Liver (tissue), 9 donors: Measurements from ENCODE around the gene ZSCAN22. TPM values are rescaled to one million over a fixed set of nuclear protein-coding genes. Genes with fewer than 3 reads are reported as not detected.
A peak's percentile ranks its signal among the peaks of the same experiment; 100 is the strongest.

ENCODE experiments used
- DNase-seq: peaks from one replicate; pipeline ENCODE4 v3.0.0-alpha.2; 2017; ENCODE audit warnings: low spot score
- H3K27ac ChIP-seq, 2 donors: one replicate each; pipeline ENCODE4 v1.7.0; 2013; ENCODE audit warnings: inconsistent platforms in 2 of 2, low read length in 2 of 2, control low read depth in 1 of 2, low read depth in 1 of 2, mild to moderate bottlenecking in 1 of 2
- H3K27me3 ChIP-seq, 4 donors: one replicate each; pipeline versions ENCODE4 v1.6.1 to v1.7.0; 2013; ENCODE audit warnings: low read length in 3 of 4, inconsistent platforms in 1 of 4, mild to moderate bottlenecking in 1 of 4, moderate library complexity in 1 of 4; ENCODE audit not compliant: control insufficient read depth in 4 of 4, insufficient read depth in 4 of 4
- H3K36me3 ChIP-seq, 4 donors: one replicate each; pipeline versions ENCODE4 v1.6.1 to v1.7.0; 2013; ENCODE audit warnings: low read length in 3 of 4, mild to moderate bottlenecking in 3 of 4, low read depth in 1 of 4, moderate library complexity in 1 of 4; ENCODE audit not compliant: control insufficient read depth in 4 of 4, insufficient read depth in 3 of 4
- H3K4me1 ChIP-seq, 4 donors: one replicate each; pipeline versions ENCODE4 v1.6.1 to v1.7.0; 2013; ENCODE audit warnings: low read length in 3 of 4, mild to moderate bottlenecking in 3 of 4, moderate library complexity in 1 of 4; ENCODE audit not compliant: control insufficient read depth in 4 of 4, insufficient read depth in 4 of 4
- H3K4me3 ChIP-seq, 3 donors: one replicate each; pipeline versions ENCODE4 v1.6.1 to v1.7.0; 2013; ENCODE audit warnings: low read length in 3 of 3, control low read depth in 1 of 3, low read depth in 1 of 3, mild to moderate bottlenecking in 1 of 3
- H3K9ac ChIP-seq, 2 donors: one replicate each; pipeline ENCODE4 v1.7.0; 2013; ENCODE audit warnings: low read length in 2 of 2, mild to moderate bottlenecking in 2 of 2, moderate library complexity in 2 of 2, control low read depth in 1 of 2, low read depth in 1 of 2
- H3K9me3 ChIP-seq, 4 donors: one replicate each; pipeline versions ENCODE4 v1.6.1 to v1.7.0; 2013; ENCODE audit warnings: low read length in 3 of 4; ENCODE audit not compliant: control insufficient read depth in 4 of 4
- CTCF ChIP-seq: fragments of 150-350 bp; IDR thresholded peaks from 2 replicates; pipeline ENCODE4 v1.5.1; 2017; ENCODE audit warnings: improper control_type of control experiment, low read depth, low read length; ENCODE audit not compliant: missing input control
- EGR1 ChIP-seq, 2 donors: IDR thresholded peaks; 2 replicates each; pipeline ENCODE4 v1.6.1; 2016 to 2018; ENCODE audit warnings: antibody characterized with exemption in 2 of 2, low read depth in 2 of 2
- FOXA1 ChIP-seq: IDR thresholded peaks from 2 replicates; pipeline ENCODE4 v1.6.1; 2016; ENCODE audit warnings: antibody characterized with exemption
- FOXA2 ChIP-seq: IDR thresholded peaks from 2 replicates; pipeline ENCODE4 v1.6.1; 2016; ENCODE audit warnings: antibody characterized with exemption
- GABPA ChIP-seq, 2 donors: IDR thresholded peaks in 1 of 2; conservative IDR thresholded peaks in 1 of 2; 2 replicates each; pipeline ENCODE4 v1.6.1; 2016; ENCODE audit warnings: antibody characterized with exemption in 2 of 2, mild to moderate bottlenecking in 1 of 2, moderate library complexity in 1 of 2
- HNF4A ChIP-seq, 2 donors: conservative IDR thresholded peaks; 2 replicates each; pipeline ENCODE4 v1.6.1; 2016; ENCODE audit warnings: antibody characterized with exemption in 2 of 2, mild to moderate bottlenecking in 2 of 2
- HNF4G ChIP-seq: IDR thresholded peaks from 2 replicates; pipeline ENCODE4 v1.6.1; 2016; ENCODE audit warnings: antibody characterized with exemption
- JUND ChIP-seq, 2 donors: IDR thresholded peaks; 2 replicates each; pipeline ENCODE4 v1.6.1; 2016; ENCODE audit warnings: antibody characterized with exemption in 2 of 2
- NR2F2 ChIP-seq: IDR thresholded peaks from 2 replicates; pipeline ENCODE4 v1.6.1; 2016; ENCODE audit warnings: antibody characterized with exemption
- RAD21 ChIP-seq, 2 donors: IDR thresholded peaks; 2 replicates each; pipeline ENCODE4 v1.6.1; 2016; ENCODE audit warnings: antibody characterized with exemption in 2 of 2, mild to moderate bottlenecking in 2 of 2
- RXRA ChIP-seq, 2 donors: IDR thresholded peaks; 2 replicates each; pipeline ENCODE4 v1.6.1; 2017 to 2018; ENCODE audit warnings: antibody characterized with exemption in 2 of 2, mild to moderate bottlenecking in 1 of 2
- SP1 ChIP-seq: IDR thresholded peaks from 2 replicates; pipeline ENCODE4 v1.6.1; 2018; ENCODE audit warnings: antibody characterized with exemption, mild to moderate bottlenecking
- TAF1 ChIP-seq: conservative IDR thresholded peaks from 2 replicates; pipeline ENCODE4 v1.6.1; 2016; ENCODE audit warnings: antibody characterized with exemption, mild to moderate bottlenecking
- YY1 ChIP-seq: IDR thresholded peaks from 2 replicates; pipeline ENCODE4 v1.6.1; 2016; ENCODE audit warnings: antibody characterized with exemption, mild to moderate bottlenecking
- ZBTB33 ChIP-seq: IDR thresholded peaks from 2 replicates; pipeline ENCODE4 v1.6.1; 2016; ENCODE audit warnings: antibody characterized with exemption
- WGBS: extraction: QIAGEN DNeasy Blood & Tissue Kit; methylation state at CpG from one replicate; pipeline ENCODE4 v1.1.7; 2013; 5-methylcytosine and 5-hydroxymethylcytosine counted together
- polyA plus RNA-seq, 2 donors: library from polyadenylated mRNA; stranded (reverse) in 1 of 2; unstranded in 1 of 2; fragments of 200-250 nt in 1 of 2; fragments of >200 nt in 1 of 2; fragmentation: Nextera tagmentation in 1 of 2; extraction: Ambion mirVana in 1 of 2; gene quantifications; one replicate each; pipeline versions ENCODE4 v1.2.1 to v1.2.3, GENCODE V29; 2013 to 2015
- total RNA-seq, 2 donors: library from RNA; depleted of rRNA; stranded (reverse); fragments of >200 nt; gene quantifications; one replicate each; pipeline ENCODE4 v1.2.3, GENCODE V29; 2014
- TF ChIP-seq, protein P1 (sequence below): IDR thresholded peaks from 2 replicates; pipeline ENCODE4 v1.6.1; 2016; ENCODE audit warnings: antibody characterized with exemption
- TF ChIP-seq, protein P2 (sequence below): IDR thresholded peaks from 2 replicates; pipeline ENCODE4 v1.6.1; 2016; ENCODE audit warnings: antibody characterized with exemption
- donor health status: healthy.
- donor health status: healthy.
- donor health status: healthy.
- donor health status: healthy.
- donor health status: healthy.

ZSCAN22 gene
- total and polyA plus RNA-seq, 4 donors = 0.88 to 3.5 (median 2.0) TPM

DNA sequence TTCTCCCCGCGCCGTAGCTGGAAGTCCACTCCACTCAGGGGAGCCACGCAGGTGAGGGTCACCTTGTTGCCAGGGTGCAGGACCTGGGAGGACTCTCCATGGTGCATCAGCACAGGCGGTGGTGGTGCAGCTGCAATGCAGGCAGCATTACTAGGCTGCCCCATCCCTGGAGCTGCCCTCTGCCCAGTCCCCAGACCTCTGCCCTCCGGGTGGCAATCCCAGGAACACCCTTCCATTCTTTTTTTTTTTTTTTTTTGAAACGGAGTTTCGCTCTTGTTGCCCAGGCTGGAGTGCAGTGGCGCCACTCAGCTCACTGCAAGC, 24.7 kb downstream of the ZSCAN22 start:
- Histone ChIP-seq H3K4me1 (peaks cover 23 to 85% (median 67%) of the 10 kb centered on the region in 4 donors), H3K36me3 (peaks cover 0 to 6% (median 0%) of the 10 kb centered on the region in 4 donors), H3K27me3 (no peaks in the 10 kb centered on the region), H3K27ac (peak overlapping the region in 1 of 2 donors; percentile 20), H3K9me3 (no peaks in the 10 kb centered on the region), H3K9ac (no peak overlapping the region), H3K4me3 (peak overlapping the region; percentile 49 to 96 (median 65))
- peak; percentile 69 to 71 for TF ChIP-seq HNF4A (conservative IDR thresholded peaks at IDR 0.05)
- TF ChIP-seq EGR1 (IDR thresholded peaks at IDR 0.05; ENCODE audit: low read depth in 2 of 2) = no peak
- no peak for TF ChIP-seq FOXA1
- TF ChIP-seq ZBTB33 = no peak
- TF ChIP-seq TAF1 = no peak
- TF ChIP-seq RXRA (IDR thresholded peaks at IDR 0.05) = peak in 1 of 2 donors; percentile 22
- WGBS = 47% methylated on average over 9 of the region's 9 CpGs
- no peak for DNase-seq

DNA sequence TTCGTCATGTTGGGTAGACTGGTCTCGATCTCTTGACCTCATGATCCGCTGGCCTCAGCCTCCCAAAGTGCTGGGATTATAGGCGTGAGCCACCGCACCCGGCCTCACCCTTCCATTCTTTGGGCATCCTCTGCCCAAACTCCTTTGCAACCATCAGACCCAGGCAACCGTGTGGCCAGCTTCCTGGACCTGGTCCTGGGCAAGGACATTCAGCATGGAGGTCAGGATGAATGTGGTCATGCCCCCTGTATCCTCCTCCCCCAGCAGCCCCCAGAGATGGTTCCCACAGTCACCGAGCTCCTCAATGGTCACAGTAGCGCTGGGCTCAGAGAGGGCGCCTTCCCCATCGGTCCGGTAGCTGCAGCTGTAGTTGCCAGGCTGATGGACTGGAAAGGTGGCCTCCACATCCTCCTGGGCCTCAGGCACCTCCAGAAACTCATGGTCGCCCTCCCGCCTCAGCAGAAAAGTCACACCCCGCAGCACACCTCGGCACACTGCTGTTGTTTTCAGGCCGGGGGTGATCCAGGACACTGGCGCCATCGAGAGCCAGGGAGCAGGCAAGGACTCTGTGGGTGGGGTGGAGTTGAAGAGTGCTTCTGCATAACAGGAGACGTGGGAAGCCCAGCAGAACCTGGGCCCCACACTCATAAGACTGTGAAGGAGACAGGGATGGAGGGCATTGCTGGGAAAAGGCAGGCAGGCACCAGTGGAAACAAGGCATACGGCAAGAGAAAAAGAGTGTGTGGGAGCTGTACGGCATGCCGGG, 25.4 kb downstream of the ZSCAN22 start:
- WGBS = 40% methylated on average over 23 of the region's 23 CpGs
- Histone ChIP-seq H3K27me3 (no peaks in the 10 kb centered on the region), H3K4me1 (peaks cover 23 to 88% (median 66%) of the 10 kb centered on the region in 4 donors), H3K9me3 (no peaks in the 10 kb centered on the region), H3K36me3 (peaks cover 0 to 3% (median 0%) of the 10 kb centered on the region in 4 donors), H3K9ac (peak overlapping the region; percentile 28 to 69), H3K4me3 (peak overlapping the region; percentile 65 to 96 (median 81)), H3K27ac (peak overlapping the region; percentile 42 to 47)
- TF ChIP-seq HNF4A (conservative IDR thresholded peaks at IDR 0.05) (peak in 1 of 2 donors; percentile 4), SP1 (no peak)
- DNase-seq = no peak

DNA sequence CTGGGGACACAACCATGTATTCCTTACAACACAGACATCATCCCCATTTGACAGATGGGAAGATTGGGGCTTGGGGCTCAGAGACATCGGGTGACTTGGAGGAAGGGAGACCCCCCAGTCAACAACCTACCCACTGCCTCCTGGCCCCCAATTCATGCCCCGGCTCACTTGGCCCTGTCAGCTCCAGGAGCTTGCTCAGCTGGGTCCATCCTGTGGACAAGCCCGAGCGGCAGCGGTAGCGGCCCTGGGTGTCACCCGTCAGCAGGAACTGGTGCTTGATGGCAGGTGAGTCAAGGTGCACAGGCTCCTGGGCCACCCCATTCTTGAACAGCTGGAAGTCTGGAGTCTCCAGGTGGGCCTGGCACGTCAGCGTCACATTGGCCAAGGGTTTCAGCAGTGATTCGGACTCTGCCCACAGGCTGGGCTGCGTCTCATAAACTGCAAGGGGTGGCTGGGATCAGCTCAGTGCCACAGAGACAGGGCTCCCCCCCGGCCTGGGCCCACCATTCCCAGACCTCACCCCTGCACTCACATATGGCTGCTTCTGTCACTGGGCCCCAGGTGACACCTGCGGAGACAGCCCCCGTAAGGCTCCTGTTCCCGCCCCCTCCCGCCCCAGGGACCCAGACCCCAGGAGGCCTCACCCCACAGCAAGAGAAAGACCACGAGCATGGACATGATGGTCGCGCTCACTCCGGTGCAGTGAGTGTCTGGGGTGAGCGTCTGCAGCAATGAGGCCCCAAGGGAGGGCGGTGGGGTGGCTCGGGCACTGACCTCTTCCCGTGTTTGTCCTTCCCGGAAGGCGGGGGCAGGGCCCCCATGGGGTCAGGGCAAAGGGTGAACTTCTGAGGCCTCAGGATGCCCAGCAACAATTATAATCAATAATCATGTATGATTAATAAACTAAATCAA, 26.2 kb downstream of the ZSCAN22 start, which contains the start of gene A1BG:
TSS of gene A1BG (minus strand) at position 733 of the 912 bp plus-strand sequence. CDS start at position 678, 55 bp downstream.
- Histone ChIP-seq H3K27me3 (no peaks in the 10 kb centered on the region), H3K4me3 (peak within 1 kb of the TSS; percentile 65 to 96 (median 81)), H3K9ac (peak within 1 kb of the TSS; percentile 28 to 69), H3K9me3 (no peaks in the 10 kb centered on the region), H3K4me1 (peaks cover 23 to 83% (median 65%) of the 10 kb centered on the region in 4 donors), H3K27ac (peak within 1 kb of the TSS; percentile 42 to 47), H3K36me3 (no peaks in the 10 kb centered on the region)
- peak; percentile 71 for DNase-seq
- 29% methylated on average over 26 of the region's 26 CpGs for WGBS
- TF ChIP-seq NR2F2 (peak; percentile 88), EGR1 (IDR thresholded peaks at IDR 0.05; ENCODE audit: low read depth in 2 of 2) (peak; percentile 48 to 68), GABPA (IDR thresholded peaks at IDR 0.05 in 1 of 2, conservative IDR thresholded peaks at IDR 0.05 in 1 of 2) (peak in 1 of 2 donors; percentile 68), FOXA2 (no peak), CTCF (no peak), TAF1 (peak; percentile 74), RXRA (IDR thresholded peaks at IDR 0.05) (peak; percentile 95 to 98), YY1 (peak; percentile 64), SP1 (peak; percentile 76), FOXA1 (no peak), HNF4G (peak; percentile 91), ZBTB33 (no peak), HNF4A (conservative IDR thresholded peaks at IDR 0.05) (peak; percentile 91 to 98), RAD21 (IDR thresholded peaks at IDR 0.05) (peak in 1 of 2 donors; percentile 43), JUND (IDR thresholded peaks at IDR 0.05) (no peak)
- TF ChIP-seq, protein P1, sequence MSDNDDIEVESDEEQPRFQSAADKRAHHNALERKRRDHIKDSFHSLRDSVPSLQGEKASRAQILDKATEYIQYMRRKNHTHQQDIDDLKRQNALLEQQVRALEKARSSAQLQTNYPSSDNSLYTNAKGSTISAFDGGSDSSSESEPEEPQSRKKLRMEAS = peak; percentile 52
- TF ChIP-seq, protein P2, sequence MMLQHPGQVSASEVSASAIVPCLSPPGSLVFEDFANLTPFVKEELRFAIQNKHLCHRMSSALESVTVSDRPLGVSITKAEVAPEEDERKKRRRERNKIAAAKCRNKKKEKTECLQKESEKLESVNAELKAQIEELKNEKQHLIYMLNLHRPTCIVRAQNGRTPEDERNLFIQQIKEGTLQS = no peak
